ENCODE results near the gene PIGP. TPM values are rescaled to one million over a fixed set of nuclear protein-coding genes. Genes with fewer than 3 reads are reported as not detected.
A peak's percentile ranks its signal among the peaks of the same experiment; 100 is the strongest.

The PIGP gene
- total RNA-seq, 2 donors from 2014 or later = 28.3 to 29.4 TPM

- H3K9ac ChIP-seq (ENCODE audit: extremely low read depth, low read length, poor library complexity, severe bottlenecking) = no peak overlapping the region
- H3K9me3 ChIP-seq (ENCODE audit: control insufficient read depth, low read length) = peaks cover 9% of the 10 kb centered on the region
- Mint-ChIP-seq H3K4me3 (no peak overlapping the region), H3K4me1 (peaks cover 5% of the 10 kb centered on the region), H3K27me3 (ENCODE audit: insufficient read depth) (no peaks in the 10 kb centered on the region), H3K36me3 (ENCODE audit: low read depth) (peaks cover 10% of the 10 kb centered on the region), H3K27ac (no peak overlapping the region), H3K9me3 (peaks cover 9% of the 10 kb centered on the region)
- H3K4me3 ChIP-seq (ENCODE audit: low read length) = no peak overlapping the region
- H3K36me3 ChIP-seq (ENCODE audit: control insufficient read depth, insufficient read depth, low read length) = peaks cover 23% of the 10 kb centered on the region
- TF ChIP-seq, protein P1, sequence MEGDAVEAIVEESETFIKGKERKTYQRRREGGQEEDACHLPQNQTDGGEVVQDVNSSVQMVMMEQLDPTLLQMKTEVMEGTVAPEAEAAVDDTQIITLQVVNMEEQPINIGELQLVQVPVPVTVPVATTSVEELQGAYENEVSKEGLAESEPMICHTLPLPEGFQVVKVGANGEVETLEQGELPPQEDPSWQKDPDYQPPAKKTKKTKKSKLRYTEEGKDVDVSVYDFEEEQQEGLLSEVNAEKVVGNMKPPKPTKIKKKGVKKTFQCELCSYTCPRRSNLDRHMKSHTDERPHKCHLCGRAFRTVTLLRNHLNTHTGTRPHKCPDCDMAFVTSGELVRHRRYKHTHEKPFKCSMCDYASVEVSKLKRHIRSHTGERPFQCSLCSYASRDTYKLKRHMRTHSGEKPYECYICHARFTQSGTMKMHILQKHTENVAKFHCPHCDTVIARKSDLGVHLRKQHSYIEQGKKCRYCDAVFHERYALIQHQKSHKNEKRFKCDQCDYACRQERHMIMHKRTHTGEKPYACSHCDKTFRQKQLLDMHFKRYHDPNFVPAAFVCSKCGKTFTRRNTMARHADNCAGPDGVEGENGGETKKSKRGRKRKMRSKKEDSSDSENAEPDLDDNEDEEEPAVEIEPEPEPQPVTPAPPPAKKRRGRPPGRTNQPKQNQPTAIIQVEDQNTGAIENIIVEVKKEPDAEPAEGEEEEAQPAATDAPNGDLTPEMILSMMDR (conservative IDR thresholded peaks at IDR 0.05) = no peak
- DNase-seq = no peak
- no peaks in the 10 kb centered on the region for H3K4me1 ChIP-seq (ENCODE audit: control insufficient read depth, insufficient read depth, low read length)
- H3K27ac ChIP-seq (ENCODE audit: low read depth, low read length) = no peak overlapping the region
- H3K27me3 ChIP-seq (ENCODE audit: control insufficient read depth, insufficient read depth, low read length, poor library complexity, severe bottlenecking) = no peaks in the 10 kb centered on the region
Observed at GRCh38 chr21:37082856-37083528, 10.1 kb upstream of the PIGP start.

GRCh38 chr21:37082375-37082774 is 9.5 kb upstream of the PIGP start:
- WGBS, 2 experiments (ENCODE audit: insufficient coverage in 1 of 2, insufficient read length in 1 of 2) = 93% methylated on average over 1 of the region's 1 CpG; no CpG with 5 or more reads in 1 of the 2 experiments
- Histone ChIP-seq H3K4me1 (ENCODE audit: control insufficient read depth, insufficient read depth, low read length) (no peaks in the 10 kb centered on the region), H3K4me3 (ENCODE audit: low read length) (no peak overlapping the region), H3K27ac (ENCODE audit: low read depth, low read length) (no peak overlapping the region), H3K9me3 (ENCODE audit: control insufficient read depth, low read length) (peaks cover 9% of the 10 kb centered on the region), H3K9ac (ENCODE audit: extremely low read depth, low read length, poor library complexity, severe bottlenecking) (no peak overlapping the region), H3K27me3 (ENCODE audit: control insufficient read depth, insufficient read depth, low read length, poor library complexity, severe bottlenecking) (no peaks in the 10 kb centered on the region), H3K36me3 (ENCODE audit: control insufficient read depth, insufficient read depth, low read length) (peaks cover 17% of the 10 kb centered on the region)
- H3K27ac Mint-ChIP-seq = no peak overlapping the region
- no peak overlapping the region for H3K4me3 Mint-ChIP-seq
- H3K9me3 Mint-ChIP-seq = peaks cover 9% of the 10 kb centered on the region
- peaks cover 5% of the 10 kb centered on the region for H3K4me1 Mint-ChIP-seq
- peaks cover 10% of the 10 kb centered on the region for H3K36me3 Mint-ChIP-seq (ENCODE audit: low read depth)
- no peak for DNase-seq
- H3K27me3 Mint-ChIP-seq (ENCODE audit: insufficient read depth) = no peaks in the 10 kb centered on the region
- TF ChIP-seq, protein P1 (conservative IDR thresholded peaks at IDR 0.05) = no peak

DNA sequence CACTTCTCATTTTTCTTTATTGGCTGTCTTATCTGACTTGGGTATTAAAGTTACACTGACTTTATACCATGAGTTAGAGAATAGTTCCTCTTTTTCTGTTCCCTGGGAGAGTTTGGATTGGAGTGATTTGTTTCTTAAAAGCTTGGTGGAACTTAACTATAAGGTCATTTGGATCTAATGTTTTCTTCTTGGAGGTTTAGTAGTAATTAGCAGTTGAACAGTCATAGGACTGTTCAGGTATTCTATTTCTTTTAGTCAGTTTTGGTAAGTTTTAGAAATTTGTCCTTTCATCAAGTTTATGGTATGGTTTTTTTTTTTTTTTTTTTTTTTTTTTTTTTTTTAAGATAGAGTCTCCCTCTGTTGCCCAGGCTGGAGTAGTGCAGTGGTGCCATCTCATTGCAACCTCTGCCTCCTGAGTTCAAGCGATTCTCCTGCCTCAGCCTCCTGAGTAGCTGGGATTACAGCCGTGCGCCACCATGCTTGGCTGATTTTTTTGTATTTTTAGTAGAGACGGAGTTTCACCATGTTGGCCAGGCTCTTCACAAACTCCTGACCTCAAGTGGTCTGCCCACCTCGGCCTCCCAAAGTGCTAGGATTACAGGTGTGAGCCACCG is 6.4 kb upstream of the PIGP start:
- peaks cover 11% of the 10 kb centered on the region for H3K36me3 ChIP-seq (ENCODE audit: control insufficient read depth, insufficient read depth, low read length)
- Mint-ChIP-seq H3K4me3 (no peak overlapping the region), H3K36me3 (ENCODE audit: low read depth) (peaks cover 9% of the 10 kb centered on the region), H3K27me3 (ENCODE audit: insufficient read depth) (peaks cover 9% of the 10 kb centered on the region), H3K9me3 (peaks cover 9% of the 10 kb centered on the region), H3K4me1 (peaks cover 9% of the 10 kb centered on the region), H3K27ac (no peak overlapping the region)
- peaks cover 9% of the 10 kb centered on the region for H3K9me3 ChIP-seq (ENCODE audit: control insufficient read depth, low read length)
- no peak overlapping the region for H3K27ac ChIP-seq (ENCODE audit: low read depth, low read length)
- H3K9ac ChIP-seq (ENCODE audit: extremely low read depth, low read length, poor library complexity, severe bottlenecking) = no peak overlapping the region
- TF ChIP-seq, protein P1 (conservative IDR thresholded peaks at IDR 0.05) = peak; percentile 47
- no peak overlapping the region for H3K4me3 ChIP-seq (ENCODE audit: low read length)
- H3K4me1 ChIP-seq (ENCODE audit: control insufficient read depth, insufficient read depth, low read length) = no peaks in the 10 kb centered on the region
- 50 to 64% methylated on average over 4 to 6 of the region's 6 CpGs for WGBS, 2 experiments (ENCODE audit: insufficient coverage in 1 of 2, insufficient read length in 1 of 2)
- no peak for DNase-seq
- no peaks in the 10 kb centered on the region for H3K27me3 ChIP-seq (ENCODE audit: control insufficient read depth, insufficient read depth, low read length, poor library complexity, severe bottlenecking)

Data from endodermal cell (in vitro differentiated cells).